OCI-LY7 (cell line): ENCODE results near the gene ESYT2. TPM values are rescaled to one million over a fixed set of nuclear protein-coding genes. Genes with fewer than 3 reads are reported as not detected.

Source experiments
- BruUV-seq: library from RNA; stranded (reverse); fragments of 400-500 nt; replicated peaks from 2 replicates; lab custom pipeline; 2021; lab: Mats Ljungman, UMichigan
- CTCF ChIA-PET: fragments of 300-600 bp; sonication (Branson Sonifier 250); formaldehyde crosslinking; loops from one replicate; lab custom pipeline; 2022; ENCODE audit warnings: antibody characterized with exemption; ENCODE audit not compliant: unreplicated experiment; lab: Charles Lee
- POLR2A ChIA-PET: fragments of 300-600 bp; sonication (Branson Sonifier 250); formaldehyde crosslinking; loops from one replicate; lab custom pipeline; 2022; ENCODE audit warnings: antibody characterized with exemption; lab: Charles Lee
- DNase-seq: peaks from one replicate; pipeline ENCODE4 v3.0.0-alpha.2; 2015; ENCODE audit warnings: low spot score
- H2AFZ ChIP-seq: fragments of 200-600 bp; sonication (generic), shearing (Covaris generic); 2 replicates; pipeline ENCODE4 v1.6.1; 2014; ENCODE audit warnings: mild to moderate bottlenecking, antibody characterized with exemption, low read length, moderate library complexity
- H3K27ac ChIP-seq: fragments of 200-600 bp; sonication (generic); 2 replicates; pipeline ENCODE4 v1.5.1; 2014; ENCODE audit warnings: mixed run types, low read depth, mild to moderate bottlenecking, moderate library complexity, low read length, inconsistent platforms; ENCODE audit not compliant: poor library complexity, severe bottlenecking
- H3K36me3 ChIP-seq: fragments of 200-600 bp; sonication (generic); 2 replicates; pipeline ENCODE4 v1.6.1; 2014; ENCODE audit warnings: mild to moderate bottlenecking, antibody characterized with exemption, low read length, moderate library complexity, mixed read lengths; ENCODE audit not compliant: insufficient read depth
- H3K4me1 ChIP-seq: fragments of 200-600 bp; sonication (generic); 2 replicates; pipeline ENCODE4 v1.5.1; 2014; ENCODE audit warnings: mild to moderate bottlenecking, low read length; ENCODE audit not compliant: insufficient read depth, poor library complexity, severe bottlenecking
- H3K4me2 ChIP-seq: fragments of 200-600 bp; sonication (generic); 2 replicates; pipeline ENCODE4 v1.6.1; 2014; ENCODE audit warnings: mild to moderate bottlenecking, low read length
- H3K4me3 ChIP-seq: fragments of 200-600 bp; sonication (generic); 2 replicates; pipeline ENCODE4 v1.5.1; 2014; ENCODE audit warnings: mild to moderate bottlenecking, low read depth, low read length; ENCODE audit not compliant: poor library complexity, severe bottlenecking
- H3K79me2 ChIP-seq: fragments of 200-600 bp; sonication (generic); 2 replicates; pipeline ENCODE4 v1.6.1; 2016; ENCODE audit warnings: low read depth, mild to moderate bottlenecking, low read length, moderate library complexity, mixed read lengths; ENCODE audit not compliant: insufficient read depth
- H3K9me2 ChIP-seq: fragments of 200-600 bp; sonication (generic); 2 replicates; pipeline ENCODE4 v1.6.1; 2016; ENCODE audit warnings: mild to moderate bottlenecking, low read length, mixed read lengths; ENCODE audit not compliant: insufficient read depth
- H3K9me3 ChIP-seq: fragments of 200-600 bp; sonication (generic); 2 replicates; pipeline ENCODE4 v1.6.1; 2014; ENCODE audit warnings: mild to moderate bottlenecking, mixed run types, low read length, mixed read lengths
- H4K20me1 ChIP-seq: fragments of 200-600 bp; sonication (generic); 2 replicates; pipeline ENCODE4 v1.6.1; 2014; ENCODE audit warnings: mild to moderate bottlenecking, antibody characterized with exemption, low read length, moderate library complexity, mixed read lengths; ENCODE audit not compliant: insufficient read depth
- CTCF ChIP-seq: fragments of 200-600 bp; sonication (generic); conservative IDR thresholded peaks from 2 replicates; pipeline ENCODE4 v1.5.1; 2014; ENCODE audit warnings: mild to moderate bottlenecking, antibody characterized with exemption, low read length, moderate library complexity, mixed read lengths
- EZH2phosphoT487 ChIP-seq: fragments of 200-600 bp; sonication (generic); IDR thresholded peaks from 2 replicates; pipeline ENCODE4 v1.6.1; 2018; ENCODE audit warnings: low read depth, borderline replicate concordance, mild to moderate bottlenecking, mixed run types, antibody characterized with exemption, low read length, moderate library complexity, mixed read lengths
- intact Hi-C: fragments of 100-400 bp; cut with micrococcal nuclease; formaldehyde crosslinking; loops from one replicate; pipeline ENCODE4 v1.10.0; 2022; ENCODE audit not compliant: unreplicated experiment
- total RNA-seq, 2 experiments: library from RNA; depleted of rRNA in 1 of 2; stranded (reverse); fragments of >200 nt in 1 of 2; shearing (Covaris generic) in 1 of 2; gene quantifications; 2 replicates each; pipeline ENCODE4 v1.2.3, GENCODE V29; 2014 to 2022

Gene ESYT2
- total RNA-seq, 2 experiments from 2014 or later: 24.2 to 33.7 TPM

GRCh38 chr7:158683541-158683940 is 145.8 kb downstream of the ESYT2 start:
- CTCF ChIA-PET: no interaction called here
- TF ChIP-seq CTCF (no peak), EZH2phosphoT487 (no peak)

GRCh38 chr7:158682456-158682855 is 146.9 kb downstream of the ESYT2 start:
- no peak overlapping the region for H3K4me2 ChIP-seq
- H3K27ac ChIP-seq: no peak overlapping the region
- H3K36me3 ChIP-seq: peaks cover 99% of the 10 kb centered on the region
- ChIA-PET CTCF (no interaction called here), POLR2A (interaction anchor here (1.2 kb wide), 1 partner anchor 111 kb away, joined by 4 read pairs; no protein-coding TSS in a partner anchor)
- no peaks in the 10 kb centered on the region for H3K79me2 ChIP-seq
- H3K4me3 ChIP-seq: no peak overlapping the region
- H3K9me3 ChIP-seq: no peaks in the 10 kb centered on the region
- no peaks in the 10 kb centered on the region for H3K4me1 ChIP-seq
- H3K9me2 ChIP-seq: no peaks in the 10 kb centered on the region
- BruUV-seq: no TSS peak
- TF ChIP-seq EZH2phosphoT487: no peak
- TF ChIP-seq CTCF: no peak
- intact Hi-C loops: no loop called here
- no peak for DNase-seq
- no peak overlapping the region for H2AFZ ChIP-seq
- H4K20me1 ChIP-seq: no peaks in the 10 kb centered on the region

More at GRCh38 chr7:158683541-158683940, 145.8 kb downstream of the ESYT2 start:
- H3K27ac ChIP-seq: no peak overlapping the region
- no peaks in the 10 kb centered on the region for H3K4me1 ChIP-seq
- H2AFZ ChIP-seq: no peak overlapping the region
- H3K9me3 ChIP-seq: no peaks in the 10 kb centered on the region
- POLR2A ChIA-PET: no interaction called here
- H3K36me3 ChIP-seq: peaks cover 100% of the 10 kb centered on the region
- intact Hi-C loops: no loop called here
- H3K79me2 ChIP-seq: no peaks in the 10 kb centered on the region
- no peak overlapping the region for H3K4me2 ChIP-seq
- BruUV-seq: no TSS peak
- H3K4me3 ChIP-seq: no peak overlapping the region
- DNase-seq: no peak
- no peaks in the 10 kb centered on the region for H4K20me1 ChIP-seq
- no peaks in the 10 kb centered on the region for H3K9me2 ChIP-seq

Other genes with a start within 250 kb of the ESYT2 start
- 0.39 TPM in 1 of 2 replicates, not detected in the other for gene PTPRN2, start 241.7 kb downstream of the ESYT2 start, total RNA-seq (2014; rRNA removed; shearing (Covaris generic))
- gene PTPRN2, start 241.7 kb downstream of the ESYT2 start, total RNA-seq (2022): 0.35 and 0.70 TPM in 2 replicates
- 61.8 and 67.9 TPM in 2 replicates for gene NCAPG2, start 124.7 kb downstream of the ESYT2 start, total RNA-seq (2014; rRNA removed; shearing (Covaris generic))
- gene NCAPG2, start 124.7 kb downstream of the ESYT2 start, total RNA-seq (2022): 111 and 122 TPM in 2 replicates
- 5.6 and 17.1 TPM in 2 replicates for gene DYNC2I1, start 27.0 kb upstream of the ESYT2 start, total RNA-seq (2014; rRNA removed; shearing (Covaris generic))
- gene DYNC2I1, start 27.0 kb upstream of the ESYT2 start, total RNA-seq (2022): 12.0 TPM in 2 replicates